ENCODE data around the gene PRKAG3. TPM values are rescaled to one million over a fixed set of nuclear protein-coding genes. Genes with fewer than 3 reads are reported as not detected.

PRKAG3 gene
- total and polyA plus RNA-seq, 2 donors (not counting 1 experiment from before 2014, with no cell fraction given), result not detected

- TF ChIP-seq, protein P1, sequence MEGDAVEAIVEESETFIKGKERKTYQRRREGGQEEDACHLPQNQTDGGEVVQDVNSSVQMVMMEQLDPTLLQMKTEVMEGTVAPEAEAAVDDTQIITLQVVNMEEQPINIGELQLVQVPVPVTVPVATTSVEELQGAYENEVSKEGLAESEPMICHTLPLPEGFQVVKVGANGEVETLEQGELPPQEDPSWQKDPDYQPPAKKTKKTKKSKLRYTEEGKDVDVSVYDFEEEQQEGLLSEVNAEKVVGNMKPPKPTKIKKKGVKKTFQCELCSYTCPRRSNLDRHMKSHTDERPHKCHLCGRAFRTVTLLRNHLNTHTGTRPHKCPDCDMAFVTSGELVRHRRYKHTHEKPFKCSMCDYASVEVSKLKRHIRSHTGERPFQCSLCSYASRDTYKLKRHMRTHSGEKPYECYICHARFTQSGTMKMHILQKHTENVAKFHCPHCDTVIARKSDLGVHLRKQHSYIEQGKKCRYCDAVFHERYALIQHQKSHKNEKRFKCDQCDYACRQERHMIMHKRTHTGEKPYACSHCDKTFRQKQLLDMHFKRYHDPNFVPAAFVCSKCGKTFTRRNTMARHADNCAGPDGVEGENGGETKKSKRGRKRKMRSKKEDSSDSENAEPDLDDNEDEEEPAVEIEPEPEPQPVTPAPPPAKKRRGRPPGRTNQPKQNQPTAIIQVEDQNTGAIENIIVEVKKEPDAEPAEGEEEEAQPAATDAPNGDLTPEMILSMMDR (IDR thresholded peaks at IDR 0.05), result no peak
- no peak for TF ChIP-seq EZH2 (IDR thresholded peaks at IDR 0.05; ENCODE audit: borderline replicate concordance, insufficient read depth, low read depth, low read length, poor library complexity, severe bottlenecking)
- Mint-ChIP-seq H3K4me3 (peak within 1 kb of the TSS; percentile 98), H3K4me1 (peaks cover 62% of the 10 kb centered on the region), H3K27me3 (peaks cover 4% of the 10 kb centered on the region), H3K27ac (peak within 1 kb of the TSS; percentile 99), H3K9me3 (ENCODE audit: insufficient read depth) (no peaks in the 10 kb centered on the region)
- peak within 1 kb of the TSS; percentile 92 to 93 for H3K27ac ChIP-seq (ENCODE audit: low read length in 2 of 2)
- CTCF ChIA-PET, result interaction anchor here (1.0 to 23.0 kb wide), 7 partner anchors 8 to 169 kb away, joined by 3 to 1627 read pairs (median 5); partner anchors contain the start of gene TTLL4
- POLR2A ChIA-PET, result interaction anchor here (0.5 to 15.0 kb wide), 8 partner anchors 9 to 718 kb away, joined by 3 to 490 read pairs (median 4); partner anchors contain the start of genes CNPPD1 and DNAJB2
- H3K9me3 ChIP-seq (ENCODE audit: control extremely low read depth in 1 of 3, control insufficient read depth in 2 of 3, insufficient read depth in 1 of 3, low read length in 2 of 3), result no peaks in the 10 kb centered on the region
- H3K4me1 ChIP-seq (ENCODE audit: control insufficient read depth in 2 of 2, insufficient read depth in 2 of 2, low read length in 2 of 2), result peaks cover 58 to 78% of the 10 kb centered on the region in 2 donors
- H3K79me2 ChIP-seq (ENCODE audit: control insufficient read depth, insufficient read depth, low read length), result peaks cover 2% of the 10 kb centered on the region
- under 1% methylated on average over 47 of the region's 58 CpGs for WGBS (ENCODE audit: insufficient coverage)
- peak within 1 kb of the TSS; percentile 43 for H2AFZ ChIP-seq (ENCODE audit: insufficient read depth, low read depth, low read length, poor library complexity, severe bottlenecking)
- peak; percentile 98 for DNase-seq
- H3K4me3 ChIP-seq (ENCODE audit: control extremely low read depth in 1 of 5, extremely low read depth in 1 of 5, insufficient read depth in 1 of 5, low read depth in 2 of 5, low read length in 4 of 5), result peak within 1 kb of the TSS in 4 of 5 experiments; percentile 54 to 65 (median 62)
- H4K20me1 ChIP-seq (ENCODE audit: control insufficient read depth, insufficient read depth, low read length, poor library complexity, severe bottlenecking), result no peaks in the 10 kb centered on the region
- peak; percentile 78 for ATAC-seq (ENCODE audit: low read depth)
- H3K4me2 ChIP-seq (replicated peaks; ENCODE audit: low read depth, low read length, poor library complexity, severe bottlenecking), result peak within 1 kb of the TSS; percentile 92
- intact Hi-C loops (cut with micrococcal nuclease), result loop anchor here (1.0 to 5.0 kb wide), 6 partner anchors 12 to 588 kb away; partner anchors contain the start of genes CNPPD1, CTDSP1, DNAJB2 and TMBIM1
- H3K36me3 ChIP-seq (replicated peaks in 1 of 2; ENCODE audit: control extremely low read depth in 1 of 2, control insufficient read depth in 1 of 2, extremely low read depth in 1 of 2, insufficient read depth in 2 of 2, low read length in 1 of 2), result no peaks in the 10 kb centered on the region
- peaks cover 0 to 12% (median 6%) of the 10 kb centered on the region in 4 experiments for H3K27me3 ChIP-seq (replicated peaks in 1 of 4; ENCODE audit: control extremely low read depth in 1 of 4, control insufficient read depth in 3 of 4, insufficient read depth in 4 of 4, low read length in 3 of 4)
- peak within 1 kb of the TSS; percentile 72 for H3K9ac ChIP-seq (ENCODE audit: low read length)
Observed at GRCh38 chr2:218880102-218880858, 48.7 kb upstream of the PRKAG3 start, which contains the start of gene WNT10A. TSS of gene WNT10A (plus strand) at chr2:218880852. CDS start at chr2:218880996, 144 bp downstream.

All from B cell (primary cell).